HEK293 (cell line): ENCODE results near the gene COL12A1.

Experiments
- CTCF ChIP-seq: fragments of 450-650 bp; formaldehyde crosslinking; IDR thresholded peaks from 2 replicates; pipeline ENCODE4 v1.5.1; 2016; ENCODE audit warnings: missing biosample characterization, missing genetic modification characterization
- MYNN ChIP-seq: fragments of 450-650 bp; formaldehyde crosslinking; IDR thresholded peaks from 2 replicates; pipeline ENCODE4 v1.5.1; 2016; ENCODE audit warnings: missing biosample characterization, missing genetic modification characterization, borderline replicate concordance
- PRDM4 ChIP-seq: fragments of 450-650 bp; formaldehyde crosslinking; IDR thresholded peaks from 2 replicates; pipeline ENCODE4 v1.5.1; 2017; ENCODE audit warnings: missing biosample characterization, missing genetic modification characterization
- REST ChIP-seq: fragments of 450-650 bp; formaldehyde crosslinking; IDR thresholded peaks from 2 replicates; pipeline ENCODE4 v1.5.1; 2016; ENCODE audit warnings: missing biosample characterization, missing genetic modification characterization
- SCRT2 ChIP-seq: fragments of 450-650 bp; formaldehyde crosslinking; IDR thresholded peaks from 2 replicates; pipeline ENCODE4 v1.5.1; 2016; ENCODE audit warnings: missing biosample characterization, missing genetic modification characterization
- ZBTB17 ChIP-seq: fragments of 450-650 bp; formaldehyde crosslinking; IDR thresholded peaks from 2 replicates; pipeline ENCODE4 v1.5.1; 2016; ENCODE audit warnings: missing biosample characterization, missing genetic modification characterization
- ZBTB44 ChIP-seq: fragments of 450-650 bp; IDR thresholded peaks from 2 replicates; pipeline ENCODE4 v1.5.1; 2018; ENCODE audit warnings: missing biosample characterization, mild to moderate bottlenecking, missing genetic modification characterization
- ZNF362 ChIP-seq: fragments of 450-650 bp; formaldehyde crosslinking; IDR thresholded peaks from 2 replicates; pipeline ENCODE4 v1.5.1; 2016; ENCODE audit warnings: missing biosample characterization, missing genetic modification characterization
- ZNF513 ChIP-seq: fragments of 450-650 bp; IDR thresholded peaks from 2 replicates; pipeline ENCODE4 v1.5.1; 2018; ENCODE audit warnings: missing biosample characterization, missing genetic modification characterization
- ZNF670 ChIP-seq: fragments of 450-650 bp; formaldehyde crosslinking; IDR thresholded peaks from 2 replicates; pipeline ENCODE4 v1.5.1; 2016; ENCODE audit warnings: missing biosample characterization, missing genetic modification characterization, low read depth
- ZNF792 ChIP-seq: fragments of 450-650 bp; formaldehyde crosslinking; IDR thresholded peaks from 2 replicates; pipeline ENCODE4 v1.5.1; 2016; ENCODE audit warnings: missing biosample characterization, missing genetic modification characterization

GRCh38 chr6:75124085-75124484 lies 81.8 kb downstream of the COL12A1 start:
- TF ChIP-seq SCRT2 (tag by site-specific recombination) (no peak), CTCF (tag by site-specific recombination) (no peak), REST (no peak), ZNF513 (tag by site-specific recombination) (no peak), MYNN (no peak), PRDM4 (tag by site-specific recombination) (no peak), ZBTB44 (tag by site-specific recombination) (no peak), ZNF362 (tag by site-specific recombination) (no peak), ZNF670 (no peak), ZBTB17 (tag by site-specific recombination) (no peak), ZNF792 (tag by site-specific recombination) (no peak)
